ENCODE data around the gene TMEM270. TPM values are rescaled to one million over a fixed set of nuclear protein-coding genes. Genes with fewer than 3 reads are reported as not detected.

The TMEM270 gene
- total and polyA plus RNA-seq, 8 donors = 0.25 to 0.31 TPM; not detected in 6

GRCh38 chr7:73895626-73896025 is 34.7 kb downstream of the TMEM270 start:
- no peak for FAIRE-seq
- H3K9me3 ChIP-seq = no peaks in the 10 kb centered on the region
- no peaks in the 10 kb centered on the region for H3K36me3 ChIP-seq
- H3K4me3 ChIP-seq = no peak overlapping the region
- ATAC-seq = no peak
- no peak overlapping the region for H3K27ac ChIP-seq
- TF ChIP-seq CTCF (IDR thresholded peaks at IDR 0.05) = no peak
- no peaks in the 10 kb centered on the region for H3K27me3 ChIP-seq
- 87 to 92% methylated on average over 3 of the region's 3 CpGs for WGBS, 2 donors
- intact Hi-C loops (cut with DNase I) = no loop called here
- DNase-seq = no peak
- no peaks in the 10 kb centered on the region for H3K4me1 ChIP-seq

- H3K27me3 ChIP-seq = no peaks in the 10 kb centered on the region
- H3K36me3 ChIP-seq = no peaks in the 10 kb centered on the region
- 74 to 80% methylated on average over 1 of the region's 1 CpG for WGBS, 2 donors
- H3K9me3 ChIP-seq = no peaks in the 10 kb centered on the region
- FAIRE-seq (no peak), DNase-seq (no peak), ATAC-seq (no peak)
- TF ChIP-seq CTCF (IDR thresholded peaks at IDR 0.05) = no peak
- no peak overlapping the region for H3K27ac ChIP-seq
- H3K4me1 ChIP-seq = no peaks in the 10 kb centered on the region
- intact Hi-C loops (cut with DNase I) = no loop called here
- no peak overlapping the region for H3K4me3 ChIP-seq
Observed at GRCh38 chr7:73896454-73896853, 35.5 kb downstream of the TMEM270 start.

- no peak for TF ChIP-seq CTCF (IDR thresholded peaks at IDR 0.05)
- DNase-seq (peak in 1 of 6 donors; percentile 41), FAIRE-seq (no peak), ATAC-seq (peak in 2 of 4 donors; percentile 13 to 24)
- Histone ChIP-seq H3K36me3 (no peaks in the 10 kb centered on the region), H3K27me3 (no peaks in the 10 kb centered on the region), H3K4me1 (no peaks in the 10 kb centered on the region), H3K9me3 (no peaks in the 10 kb centered on the region), H3K4me3 (no peak overlapping the region), H3K27ac (no peak overlapping the region)
- WGBS, 2 donors = 75 to 81% methylated on average over 12 to 15 of the region's 15 CpGs
- intact Hi-C loops (cut with DNase I) = no loop called here
Observed at GRCh38 chr7:73899731-73900142, 38.8 kb downstream of the TMEM270 start.

GRCh38 chr7:73900286-73900685 is 39.3 kb downstream of the TMEM270 start:
- no peak overlapping the region for H3K27ac ChIP-seq
- intact Hi-C loops (cut with DNase I) = no loop called here
- H3K9me3 ChIP-seq = no peaks in the 10 kb centered on the region
- DNase-seq = peak in 1 of 6 donors; percentile 33
- H3K36me3 ChIP-seq = no peaks in the 10 kb centered on the region
- H3K27me3 ChIP-seq = no peaks in the 10 kb centered on the region
- no peak for TF ChIP-seq CTCF (IDR thresholded peaks at IDR 0.05)
- no peak overlapping the region for H3K4me3 ChIP-seq
- no peak for ATAC-seq
- no peak for FAIRE-seq
- 76 to 78% methylated on average over 5 of the region's 5 CpGs for WGBS, 2 donors
- H3K4me1 ChIP-seq = no peaks in the 10 kb centered on the region

GRCh38 chr7:73901231-73901822 is 40.4 kb downstream of the TMEM270 start:
- no peak for ATAC-seq
- no peak overlapping the region for H3K27ac ChIP-seq
- no peak for TF ChIP-seq CTCF (IDR thresholded peaks at IDR 0.05)
- H3K27me3 ChIP-seq = no peaks in the 10 kb centered on the region
- no peaks in the 10 kb centered on the region for H3K4me1 ChIP-seq
- H3K9me3 ChIP-seq = no peaks in the 10 kb centered on the region
- DNase-seq = peak in 1 of 6 donors; percentile 41
- intact Hi-C loops (cut with DNase I) = no loop called here
- no peak for FAIRE-seq
- 86 to 88% methylated on average over 3 of the region's 3 CpGs for WGBS, 2 donors
- H3K36me3 ChIP-seq = no peaks in the 10 kb centered on the region
- no peak overlapping the region for H3K4me3 ChIP-seq

Measured in pancreas (tissue), 10 donors.